ENCODE data around the gene OR2A42.
"Not testable (repeated sequence)": the region's sequence is repeated elsewhere in the genome, so short reads cannot be mapped to it uniquely, and the experiment has no call there.

DNA sequence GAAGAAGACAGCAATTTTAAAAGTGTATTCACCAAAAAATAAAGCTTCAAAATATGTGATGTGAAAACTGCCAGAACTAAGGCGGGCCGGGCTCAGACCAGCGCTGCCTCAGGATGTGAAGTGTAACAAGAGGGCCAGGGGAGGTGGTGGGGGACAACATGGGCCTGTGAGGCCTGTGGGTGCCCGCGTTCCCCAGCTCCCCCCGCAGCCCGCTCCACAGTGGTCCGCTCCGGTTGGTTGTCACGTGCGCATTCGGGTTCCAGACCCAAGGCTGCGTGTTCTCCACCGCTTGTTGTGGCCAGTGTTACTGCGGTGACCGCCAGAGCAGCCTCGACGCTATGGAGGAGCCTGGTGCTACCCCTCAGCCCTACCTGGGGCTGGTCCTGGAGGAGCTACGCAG, 56.2 kb downstream of the OR2A42 start, which contains the start of gene CTAGE4:
- TF ChIP-seq, protein P1, sequence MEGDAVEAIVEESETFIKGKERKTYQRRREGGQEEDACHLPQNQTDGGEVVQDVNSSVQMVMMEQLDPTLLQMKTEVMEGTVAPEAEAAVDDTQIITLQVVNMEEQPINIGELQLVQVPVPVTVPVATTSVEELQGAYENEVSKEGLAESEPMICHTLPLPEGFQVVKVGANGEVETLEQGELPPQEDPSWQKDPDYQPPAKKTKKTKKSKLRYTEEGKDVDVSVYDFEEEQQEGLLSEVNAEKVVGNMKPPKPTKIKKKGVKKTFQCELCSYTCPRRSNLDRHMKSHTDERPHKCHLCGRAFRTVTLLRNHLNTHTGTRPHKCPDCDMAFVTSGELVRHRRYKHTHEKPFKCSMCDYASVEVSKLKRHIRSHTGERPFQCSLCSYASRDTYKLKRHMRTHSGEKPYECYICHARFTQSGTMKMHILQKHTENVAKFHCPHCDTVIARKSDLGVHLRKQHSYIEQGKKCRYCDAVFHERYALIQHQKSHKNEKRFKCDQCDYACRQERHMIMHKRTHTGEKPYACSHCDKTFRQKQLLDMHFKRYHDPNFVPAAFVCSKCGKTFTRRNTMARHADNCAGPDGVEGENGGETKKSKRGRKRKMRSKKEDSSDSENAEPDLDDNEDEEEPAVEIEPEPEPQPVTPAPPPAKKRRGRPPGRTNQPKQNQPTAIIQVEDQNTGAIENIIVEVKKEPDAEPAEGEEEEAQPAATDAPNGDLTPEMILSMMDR (IDR thresholded peaks at IDR 0.05) = not testable (repeated sequence)
- not testable (repeated sequence) for TF ChIP-seq ZFX (IDR thresholded peaks at IDR 0.05; ENCODE audit: borderline replicate concordance)
